ENCODE data around the gene OLFM4. TPM values are rescaled to one million over a fixed set of nuclear protein-coding genes. Genes with fewer than 3 reads are reported as not detected.

The OLFM4 gene
- total RNA-seq (2014; rRNA removed; shearing (Covaris generic); ENCODE audit: low replicate concordance) = not detected in 2 replicates

- Histone ChIP-seq H3K9me3 (no peaks in the 10 kb centered on the region), H3K27me3 (peaks cover 11% of the 10 kb centered on the region; the same call in 1 of the 2 replicates), H3K4me3 (no peak within 1 kb of the TSS), H3K36me3 (no peaks in the 10 kb centered on the region)
- DNase-seq = no peak
Observed at GRCh38 chr13:53028637-53029203, at the start of gene OLFM4. Gene OLFM4 (plus strand): TSS chr13:53028813. CDS start chr13:53028837, 24 bp downstream.

GRCh38 chr13:52978989-52979388 lies 49.6 kb upstream of the OLFM4 start:
- no peaks in the 10 kb centered on the region for H3K36me3 ChIP-seq
- peaks cover 11% of the 10 kb centered on the region for H3K27me3 ChIP-seq
- no peak for DNase-seq
- no peak overlapping the region for H3K4me3 ChIP-seq
- no peaks in the 10 kb centered on the region for H3K9me3 ChIP-seq

GRCh38 chr13:52980695-52981094 lies 47.9 kb upstream of the OLFM4 start:
- H3K9me3 ChIP-seq = no peaks in the 10 kb centered on the region
- peaks cover 11% of the 10 kb centered on the region for H3K27me3 ChIP-seq
- no peaks in the 10 kb centered on the region for H3K36me3 ChIP-seq
- DNase-seq = no peak
- no peak overlapping the region for H3K4me3 ChIP-seq

GRCh38 chr13:52983836-52984235 lies 44.8 kb upstream of the OLFM4 start:
- Histone ChIP-seq H3K36me3 (no peaks in the 10 kb centered on the region), H3K9me3 (no peaks in the 10 kb centered on the region), H3K4me3 (no peak overlapping the region), H3K27me3 (no peaks in the 10 kb centered on the region; the same call in none of the 2 replicates)
- no peak for DNase-seq

GRCh38 chr13:52984881-52985363 lies 43.7 kb upstream of the OLFM4 start:
- Histone ChIP-seq H3K9me3 (no peaks in the 10 kb centered on the region), H3K4me3 (no peak overlapping the region), H3K27me3 (no peaks in the 10 kb centered on the region; the same call in none of the 2 replicates), H3K36me3 (no peaks in the 10 kb centered on the region)
- no peak for DNase-seq

GRCh38 chr13:52991344-52992020 lies 37.1 kb upstream of the OLFM4 start:
- Histone ChIP-seq H3K4me3 (no peak overlapping the region), H3K9me3 (no peaks in the 10 kb centered on the region), H3K36me3 (no peaks in the 10 kb centered on the region), H3K27me3 (peaks cover 2% of the 10 kb centered on the region)
- DNase-seq = no peak

- Histone ChIP-seq H3K9me3 (no peaks in the 10 kb centered on the region), H3K4me3 (no peak overlapping the region), H3K27me3 (peaks cover 4% of the 10 kb centered on the region), H3K36me3 (no peaks in the 10 kb centered on the region)
- DNase-seq = no peak
Observed at GRCh38 chr13:52992110-52992509, 36.5 kb upstream of the OLFM4 start.

GRCh38 chr13:52994051-52994450 lies 34.6 kb upstream of the OLFM4 start:
- H3K36me3 ChIP-seq = no peaks in the 10 kb centered on the region
- H3K9me3 ChIP-seq = no peaks in the 10 kb centered on the region
- H3K27me3 ChIP-seq = peaks cover 8% of the 10 kb centered on the region
- H3K4me3 ChIP-seq = no peak overlapping the region
- DNase-seq = no peak

GRCh38 chr13:52994865-52995264 lies 33.7 kb upstream of the OLFM4 start:
- no peak overlapping the region for H3K4me3 ChIP-seq
- DNase-seq = no peak

GRCh38 chr13:52995946-52996345 lies 32.7 kb upstream of the OLFM4 start:
- Histone ChIP-seq H3K36me3 (no peaks in the 10 kb centered on the region), H3K27me3 (peaks cover 8% of the 10 kb centered on the region), H3K9me3 (no peaks in the 10 kb centered on the region), H3K4me3 (no peak overlapping the region)
- no peak for DNase-seq

More at GRCh38 chr13:52994865-52995264, 33.7 kb upstream of the OLFM4 start:
- Histone ChIP-seq H3K27me3 (peaks cover 8% of the 10 kb centered on the region), H3K36me3 (no peaks in the 10 kb centered on the region), H3K9me3 (no peaks in the 10 kb centered on the region)

GRCh38 chr13:52997951-52998876 lies 30.4 kb upstream of the OLFM4 start:
- no peak for DNase-seq
- H3K36me3 ChIP-seq = no peaks in the 10 kb centered on the region
- H3K9me3 ChIP-seq = no peaks in the 10 kb centered on the region
- no peak overlapping the region for H3K4me3 ChIP-seq
- H3K27me3 ChIP-seq = peaks cover 10% of the 10 kb centered on the region

GRCh38 chr13:52999093-52999696 lies 29.4 kb upstream of the OLFM4 start:
- Histone ChIP-seq H3K27me3 (peaks cover 10% of the 10 kb centered on the region), H3K36me3 (no peaks in the 10 kb centered on the region), H3K9me3 (no peaks in the 10 kb centered on the region), H3K4me3 (no peak overlapping the region)
- DNase-seq = no peak

GRCh38 chr13:53001444-53002225 lies 27.0 kb upstream of the OLFM4 start:
- Histone ChIP-seq H3K9me3 (no peaks in the 10 kb centered on the region), H3K36me3 (no peaks in the 10 kb centered on the region), H3K4me3 (no peak overlapping the region), H3K27me3 (peaks cover 10% of the 10 kb centered on the region)
- no peak for DNase-seq

- Histone ChIP-seq H3K9me3 (no peaks in the 10 kb centered on the region), H3K27me3 (peaks cover 4% of the 10 kb centered on the region), H3K4me3 (no peak overlapping the region), H3K36me3 (no peaks in the 10 kb centered on the region)
- no peak for DNase-seq
Observed at GRCh38 chr13:53004573-53004972, 24.0 kb upstream of the OLFM4 start.

GRCh38 chr13:53005626-53006025 lies 23.0 kb upstream of the OLFM4 start:
- Histone ChIP-seq H3K9me3 (no peaks in the 10 kb centered on the region), H3K36me3 (no peaks in the 10 kb centered on the region), H3K27me3 (peaks cover 4% of the 10 kb centered on the region), H3K4me3 (no peak overlapping the region)
- no peak for DNase-seq

- DNase-seq = no peak
- no peaks in the 10 kb centered on the region for H3K9me3 ChIP-seq
- H3K4me3 ChIP-seq = no peak overlapping the region
- H3K27me3 ChIP-seq = peaks cover 2% of the 10 kb centered on the region
- no peaks in the 10 kb centered on the region for H3K36me3 ChIP-seq
Observed at GRCh38 chr13:53007872-53008271, 20.7 kb upstream of the OLFM4 start.
